CD4-positive, alpha-beta T cell (primary cell): ENCODE results near the gene USF2. TPM values are rescaled to one million over a fixed set of nuclear protein-coding genes. Genes with fewer than 3 reads are reported as not detected.
"Not testable (repeated sequence)": the region's sequence is repeated elsewhere in the genome, so short reads cannot be mapped to it uniquely, and the experiment has no call there.

Experiments used
- ATAC-seq: fragments of 200-7000 bp; cut with Tn5 transposase; one replicate; pipeline ENCODE4 v1.10.0; 2022; ENCODE audit warnings: mild to moderate bottlenecking; ENCODE audit not compliant: poor library complexity
- CTCF ChIA-PET: fragments of 350-600 bp; sonication (Branson Sonifier 250); formaldehyde crosslinking; loops from one replicate; lab custom pipeline; 2021; ENCODE audit warnings: antibody characterized with exemption, inconsistent platforms; lab: Charles Lee
- POLR2A ChIA-PET: fragments of 350-600 bp; sonication (Branson Sonifier 250); formaldehyde crosslinking; loops from one replicate; lab custom pipeline; 2021; ENCODE audit warnings: antibody characterized with exemption, inconsistent platforms; lab: Charles Lee
- DNase-seq, 14 experiments: peaks; one replicate each; pipeline ENCODE4 v3.0.0-alpha.2; 2013 to 2020; ENCODE audit warnings: mixed read lengths in 2 of 14
- H3K27ac ChIP-seq, 2 donors: one replicate each; pipeline versions ENCODE4 v1.5.1 to v1.7.0; 2013; ENCODE audit warnings: low read length in 2 of 2, low read depth in 1 of 2, mild to moderate bottlenecking in 1 of 2
- H3K27me3 ChIP-seq, 2 experiments: 1 replicate in 1 of 2; 2 replicates in 1 of 2; pipeline versions ENCODE4 v1.6.1 to v1.7.0; 2013; ENCODE audit warnings: low read length in 2 of 2, control low read depth in 1 of 2, mild to moderate bottlenecking in 1 of 2, moderate library complexity in 1 of 2; ENCODE audit not compliant: insufficient read depth in 2 of 2, control insufficient read depth in 1 of 2
- H3K36me3 ChIP-seq: one replicate; pipeline ENCODE4 v1.6.1; 2013; ENCODE audit warnings: low read length, control low read depth; ENCODE audit not compliant: insufficient read depth
- H3K4me1 ChIP-seq: one replicate; pipeline ENCODE4 v1.6.1; 2013; ENCODE audit warnings: low read length, control low read depth; ENCODE audit not compliant: insufficient read depth
- H3K4me3 ChIP-seq: one replicate; pipeline ENCODE4 v1.5.1; 2013; ENCODE audit warnings: mild to moderate bottlenecking, low read length, moderate library complexity
- H3K9me3 ChIP-seq, 2 experiments: 1 replicate in 1 of 2; 2 replicates in 1 of 2; pipeline versions ENCODE4 v1.6.1 to v1.7.0; 2013; ENCODE audit warnings: low read length in 2 of 2, mild to moderate bottlenecking in 2 of 2, control low read depth in 1 of 2, moderate library complexity in 1 of 2; ENCODE audit not compliant: control insufficient read depth in 1 of 2, insufficient read depth in 1 of 2
- H3K27ac Mint-ChIP-seq: one replicate; pipeline ENCODE4 v1.8.0; 2020; ENCODE audit warnings: mixed read lengths
- H3K27me3 Mint-ChIP-seq: one replicate; pipeline ENCODE4 v1.8.0; 2021; ENCODE audit warnings: mixed read lengths
- H3K36me3 Mint-ChIP-seq: one replicate; pipeline ENCODE4 v1.8.0; 2021; ENCODE audit warnings: low read depth, mixed read lengths
- H3K4me1 Mint-ChIP-seq: one replicate; pipeline ENCODE4 v1.8.0; 2021; ENCODE audit warnings: low read depth, mixed read lengths
- H3K4me3 Mint-ChIP-seq: one replicate; pipeline ENCODE4 v1.8.0; 2020; ENCODE audit warnings: mild to moderate bottlenecking, mixed read lengths
- H3K9me3 Mint-ChIP-seq: one replicate; pipeline ENCODE4 v1.8.0; 2020; ENCODE audit warnings: mixed read lengths
- intact Hi-C, 2 experiments: fragments of 100-400 bp; cut with DNase I in 1 of 2; cut with micrococcal nuclease in 1 of 2; formaldehyde crosslinking; loops; one replicate each; pipeline versions ENCODE4 v1.15.1 to v1.9.0; 2023 to 2025; cut with DNase I, micrococcal nuclease
- total RNA-seq, 174 experiments: library from RNA in 2 of 174; stranded (reverse) in 2 of 174; gene quantifications; one replicate each; pipeline ENCODE4 v1.2.3 and lab custom pipeline; 2021 to 2026
- TF ChIP-seq, protein P1 (sequence below): fragments of 200-600 bp; IDR thresholded peaks from one replicate; pipeline ENCODE4 v1.8.0; 2022; ENCODE audit warnings: antibody characterized with exemption, mild to moderate bottlenecking

The USF2 gene
- total RNA-seq, 2 experiments from 2014 or later, result 335 to 344 TPM

DNA sequence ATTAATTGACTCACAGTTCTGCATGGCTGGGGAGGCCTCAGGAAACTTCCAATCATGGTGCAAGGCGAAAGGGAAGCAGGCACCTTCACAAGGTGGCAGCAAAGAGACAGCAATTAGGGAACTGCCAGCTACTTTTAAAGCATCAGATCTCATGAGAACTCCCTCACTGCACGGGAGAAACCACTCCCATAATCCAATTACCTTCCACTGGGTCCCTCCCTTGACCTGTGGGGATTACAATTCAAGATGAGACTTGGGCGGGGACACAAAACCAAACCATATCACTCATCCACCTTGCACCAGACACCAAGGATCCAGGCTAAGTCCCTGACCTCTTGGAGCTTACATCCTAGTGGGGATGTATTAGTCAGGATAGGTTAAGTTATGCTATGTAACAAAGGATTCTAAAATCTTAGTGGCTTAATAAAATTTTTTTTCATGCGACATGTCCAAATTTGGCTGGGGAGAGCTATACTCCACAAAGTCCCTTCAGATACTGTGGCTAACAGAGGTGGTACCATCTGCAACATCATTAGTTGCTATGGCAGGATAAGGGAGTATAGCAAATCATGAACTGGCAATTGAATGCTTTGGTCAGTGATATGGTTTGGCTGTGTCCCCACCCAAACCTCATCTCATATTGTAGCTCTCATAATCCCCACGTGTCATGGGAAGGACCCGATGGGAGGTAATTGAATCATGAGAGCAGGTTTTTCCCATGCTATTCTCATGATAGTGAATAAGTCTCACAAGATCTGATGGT, 31.9 kb upstream of the USF2 start:
- Histone ChIP-seq H3K4me1 (peaks cover 17% of the 10 kb centered on the region), H3K9me3 (peaks cover 0 to 8% of the 10 kb centered on the region in 2 experiments), H3K27ac (no peak overlapping the region), H3K4me3 (no peak overlapping the region), H3K36me3 (no peaks in the 10 kb centered on the region), H3K27me3 (no peaks in the 10 kb centered on the region)
- H3K4me1 Mint-ChIP-seq, result peaks cover 33% of the 10 kb centered on the region
- POLR2A ChIA-PET, result interaction anchor here (0.8 to 2.1 kb wide), 3 partner anchors 24 to 69 kb away, joined by 3 to 9 read pairs (median 7); no protein-coding TSS in a partner anchor
- TF ChIP-seq, protein P1, sequence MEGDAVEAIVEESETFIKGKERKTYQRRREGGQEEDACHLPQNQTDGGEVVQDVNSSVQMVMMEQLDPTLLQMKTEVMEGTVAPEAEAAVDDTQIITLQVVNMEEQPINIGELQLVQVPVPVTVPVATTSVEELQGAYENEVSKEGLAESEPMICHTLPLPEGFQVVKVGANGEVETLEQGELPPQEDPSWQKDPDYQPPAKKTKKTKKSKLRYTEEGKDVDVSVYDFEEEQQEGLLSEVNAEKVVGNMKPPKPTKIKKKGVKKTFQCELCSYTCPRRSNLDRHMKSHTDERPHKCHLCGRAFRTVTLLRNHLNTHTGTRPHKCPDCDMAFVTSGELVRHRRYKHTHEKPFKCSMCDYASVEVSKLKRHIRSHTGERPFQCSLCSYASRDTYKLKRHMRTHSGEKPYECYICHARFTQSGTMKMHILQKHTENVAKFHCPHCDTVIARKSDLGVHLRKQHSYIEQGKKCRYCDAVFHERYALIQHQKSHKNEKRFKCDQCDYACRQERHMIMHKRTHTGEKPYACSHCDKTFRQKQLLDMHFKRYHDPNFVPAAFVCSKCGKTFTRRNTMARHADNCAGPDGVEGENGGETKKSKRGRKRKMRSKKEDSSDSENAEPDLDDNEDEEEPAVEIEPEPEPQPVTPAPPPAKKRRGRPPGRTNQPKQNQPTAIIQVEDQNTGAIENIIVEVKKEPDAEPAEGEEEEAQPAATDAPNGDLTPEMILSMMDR, result peak; percentile 48
- no peak overlapping the region for H3K27ac Mint-ChIP-seq
- peaks cover 11% of the 10 kb centered on the region for H3K36me3 Mint-ChIP-seq
- ATAC-seq (no peak), DNase-seq (peak in 9 of 14 experiments; percentile 23 to 66 (median 48))
- CTCF ChIA-PET, result interaction anchor here (0.8 to 2.4 kb wide), 5 partner anchors 20 to 226 kb away, joined by 3 to 6 read pairs (median 4); partner anchors contain the start of gene FXYD5
- H3K4me3 Mint-ChIP-seq, result no peak overlapping the region
- peaks cover 7% of the 10 kb centered on the region for H3K9me3 Mint-ChIP-seq
- intact Hi-C loops, result loop anchor here in 1 of 2 experiments (2.0 to 5.0 kb wide), 2 partner anchors 45 to 258 kb away; no protein-coding TSS in a partner anchor
- no peaks in the 10 kb centered on the region for H3K27me3 Mint-ChIP-seq

- H3K4me3 Mint-ChIP-seq, DNase-seq, H3K27me3 Mint-ChIP-seq, H3K36me3 ChIP-seq, ATAC-seq, H3K4me3 ChIP-seq, H3K27me3 ChIP-seq, H3K9me3 Mint-ChIP-seq: not testable (repeated sequence)
- ChIA-PET POLR2A (interaction anchor here (0.5 to 3.6 kb wide), 13 partner anchors 8 to 85 kb away, joined by 3 to 34 read pairs (median 5); partner anchors contain the start of genes FAM187B, FXYD5 and USF2), CTCF (interaction anchor here (0.9 to 1.8 kb wide), 3 partner anchors 22 to 98 kb away, joined by 3 to 9 read pairs (median 6); partner anchors contain the start of gene USF2)
- Histone ChIP-seq H3K4me1 (peaks cover 17% of the 10 kb centered on the region), H3K27ac (peak overlapping the region in 1 of 2 donors; percentile 56), H3K9me3 (peaks cover 3 to 11% of the 10 kb centered on the region in 2 experiments)
- Mint-ChIP-seq H3K36me3 (peaks cover 12% of the 10 kb centered on the region), H3K27ac (peak overlapping the region; percentile 83), H3K4me1 (peaks cover 33% of the 10 kb centered on the region)
- intact Hi-C loops, result loop anchor here in 1 of 2 experiments (5.0 kb wide), 1 partner anchor 47 kb away; no protein-coding TSS in a partner anchor
Measured at GRCh38 chr19:35239597-35239996, 29.2 kb upstream of the USF2 start.

GRCh38 chr19:35240327-35240726, 28.4 kb upstream of the USF2 start:
- TF ChIP-seq, protein P1, result no peak
- peak overlapping the region; percentile 17 for H3K4me3 Mint-ChIP-seq
- H3K36me3 ChIP-seq, result no peaks in the 10 kb centered on the region
- POLR2A ChIA-PET, result interaction anchor here (0.5 to 3.6 kb wide), 19 partner anchors 8 to 99 kb away, joined by 3 to 34 read pairs (median 4); partner anchors contain the start of genes FXYD5 and USF2
- H3K4me3 ChIP-seq, result no peak overlapping the region
- peaks cover 9% of the 10 kb centered on the region for H3K27me3 Mint-ChIP-seq
- H3K36me3 Mint-ChIP-seq, result peaks cover 12% of the 10 kb centered on the region
- CTCF ChIA-PET, result interaction anchor here (0.7 to 2.0 kb wide), 8 partner anchors 23 to 255 kb away, joined by 3 to 10 read pairs (median 5); partner anchors contain the start of gene USF2
- peak overlapping the region; percentile 44 to 56 for H3K27ac ChIP-seq
- DNase-seq, result peak in 8 of 14 experiments; percentile 25 to 77 (median 50)
- no peaks in the 10 kb centered on the region for H3K27me3 ChIP-seq
- ATAC-seq, result peak; percentile 97
- peak overlapping the region; percentile 83 for H3K27ac Mint-ChIP-seq
- H3K4me1 ChIP-seq, result peaks cover 17% of the 10 kb centered on the region
- peaks cover 7% of the 10 kb centered on the region for H3K9me3 Mint-ChIP-seq
- peaks cover 3 to 11% of the 10 kb centered on the region in 2 experiments for H3K9me3 ChIP-seq
- intact Hi-C loops, result loop anchor here in 1 of 2 experiments (1.0 to 10.0 kb wide), 2 partner anchors 34 to 224 kb away; no protein-coding TSS in a partner anchor
- peaks cover 33% of the 10 kb centered on the region for H3K4me1 Mint-ChIP-seq
